Measurements from ENCODE around the gene CELF6. TPM values are rescaled to one million over a fixed set of nuclear protein-coding genes. Genes with fewer than 3 reads are reported as not detected.
"Not testable (repeated sequence)": the region's sequence is repeated elsewhere in the genome, so short reads cannot be mapped to it uniquely, and the experiment has no call there.

The CELF6 gene
- total and polyA plus RNA-seq, 2 experiments from 2014 or later = 0.40 to 2.4 TPM

DNA sequence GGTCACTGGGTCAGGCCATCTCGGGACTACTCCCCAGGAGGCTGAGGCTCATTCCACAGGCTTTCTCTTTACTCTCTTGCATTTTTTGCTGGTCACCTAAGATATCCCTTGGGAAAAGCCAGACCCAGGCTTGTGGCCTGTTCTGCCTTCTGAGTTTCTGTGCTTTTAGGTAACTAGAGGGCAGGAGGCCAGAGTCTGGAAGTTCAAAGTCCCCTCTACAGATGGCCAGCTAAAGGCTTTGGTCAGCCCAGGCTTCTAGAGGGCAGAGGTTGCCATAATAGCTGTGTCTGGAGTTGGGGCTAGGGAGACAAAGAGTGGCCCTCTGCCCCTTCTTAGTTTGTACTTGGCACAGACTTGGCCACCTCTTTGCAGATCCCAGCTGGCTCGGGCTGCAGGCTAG, 39.2 kb downstream of the CELF6 start:
- TF ChIP-seq, protein P1, sequence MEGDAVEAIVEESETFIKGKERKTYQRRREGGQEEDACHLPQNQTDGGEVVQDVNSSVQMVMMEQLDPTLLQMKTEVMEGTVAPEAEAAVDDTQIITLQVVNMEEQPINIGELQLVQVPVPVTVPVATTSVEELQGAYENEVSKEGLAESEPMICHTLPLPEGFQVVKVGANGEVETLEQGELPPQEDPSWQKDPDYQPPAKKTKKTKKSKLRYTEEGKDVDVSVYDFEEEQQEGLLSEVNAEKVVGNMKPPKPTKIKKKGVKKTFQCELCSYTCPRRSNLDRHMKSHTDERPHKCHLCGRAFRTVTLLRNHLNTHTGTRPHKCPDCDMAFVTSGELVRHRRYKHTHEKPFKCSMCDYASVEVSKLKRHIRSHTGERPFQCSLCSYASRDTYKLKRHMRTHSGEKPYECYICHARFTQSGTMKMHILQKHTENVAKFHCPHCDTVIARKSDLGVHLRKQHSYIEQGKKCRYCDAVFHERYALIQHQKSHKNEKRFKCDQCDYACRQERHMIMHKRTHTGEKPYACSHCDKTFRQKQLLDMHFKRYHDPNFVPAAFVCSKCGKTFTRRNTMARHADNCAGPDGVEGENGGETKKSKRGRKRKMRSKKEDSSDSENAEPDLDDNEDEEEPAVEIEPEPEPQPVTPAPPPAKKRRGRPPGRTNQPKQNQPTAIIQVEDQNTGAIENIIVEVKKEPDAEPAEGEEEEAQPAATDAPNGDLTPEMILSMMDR (IDR thresholded peaks at IDR 0.05; ENCODE audit: poor library complexity) = no peak
- Histone ChIP-seq H3K27me3 (no peaks in the 10 kb centered on the region), H3K4me1 (ENCODE audit: insufficient read depth) (no peaks in the 10 kb centered on the region), H3K4me3 (no peak overlapping the region), H3K79me2 (no peaks in the 10 kb centered on the region), H3K27ac (no peak overlapping the region), H3K4me2 (no peak overlapping the region), H3K9me2 (replicated peaks; ENCODE audit: insufficient read depth) (no peaks in the 10 kb centered on the region), H3K9me3 (ENCODE audit: low read depth) (no peaks in the 10 kb centered on the region), H2AFZ (no peak overlapping the region), H3K36me3 (replicated peaks; ENCODE audit: insufficient read depth, low read depth) (no peaks in the 10 kb centered on the region), H4K20me1 (ENCODE audit: insufficient read depth, poor library complexity, severe bottlenecking) (no peaks in the 10 kb centered on the region)
- 79% methylated on average over 2 of the region's 2 CpGs for WGBS (ENCODE audit: low lambda C conversion rate, missing lambda C conversion rate)
- DNase-seq (ENCODE audit: low spot score) = no peak

DNA sequence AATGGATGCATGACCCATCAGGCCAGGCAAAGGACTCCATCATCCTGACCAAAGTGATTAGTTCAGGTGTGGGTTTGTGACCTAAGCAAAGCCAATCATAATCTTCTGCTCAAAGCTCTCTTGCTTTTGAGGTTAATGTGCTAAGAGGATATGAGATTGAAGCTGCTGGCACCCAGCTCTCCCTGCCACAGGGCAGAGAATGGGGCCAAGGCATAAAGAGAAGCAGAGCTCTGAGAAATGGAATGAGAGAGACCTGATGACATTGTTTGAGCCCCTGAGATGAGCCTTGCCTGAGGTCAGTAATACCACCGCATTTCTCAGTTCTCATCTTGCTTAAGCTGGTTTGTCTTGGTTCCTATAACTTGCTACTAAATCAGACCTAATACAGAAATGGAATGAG, 41.2 kb downstream of the CELF6 start:
- DNase-seq (ENCODE audit: low spot score) = no peak
- Histone ChIP-seq H3K79me2 (no peaks in the 10 kb centered on the region), H3K9me3 (ENCODE audit: low read depth) (no peaks in the 10 kb centered on the region), H3K36me3 (replicated peaks; ENCODE audit: insufficient read depth, low read depth) (no peaks in the 10 kb centered on the region), H3K4me1 (ENCODE audit: insufficient read depth) (no peaks in the 10 kb centered on the region), H3K9me2 (replicated peaks; ENCODE audit: insufficient read depth) (no peaks in the 10 kb centered on the region), H2AFZ (no peak overlapping the region), H3K27ac (no peak overlapping the region), H3K4me2 (no peak overlapping the region), H3K27me3 (no peaks in the 10 kb centered on the region), H3K4me3 (no peak overlapping the region), H4K20me1 (ENCODE audit: insufficient read depth, poor library complexity, severe bottlenecking) (no peaks in the 10 kb centered on the region)
- TF ChIP-seq EZH2phosphoT487 (IDR thresholded peaks at IDR 0.05; ENCODE audit: low read depth, severe bottlenecking, unreplicated experiment) = no peak
- no peak for TF ChIP-seq EZH2 (IDR thresholded peaks at IDR 0.05; ENCODE audit: borderline replicate concordance)
- TF ChIP-seq, protein P1 (IDR thresholded peaks at IDR 0.05; ENCODE audit: poor library complexity) = no peak
- WGBS (ENCODE audit: low lambda C conversion rate, missing lambda C conversion rate) = 95% methylated on average over 1 of the region's 1 CpG

DNA sequence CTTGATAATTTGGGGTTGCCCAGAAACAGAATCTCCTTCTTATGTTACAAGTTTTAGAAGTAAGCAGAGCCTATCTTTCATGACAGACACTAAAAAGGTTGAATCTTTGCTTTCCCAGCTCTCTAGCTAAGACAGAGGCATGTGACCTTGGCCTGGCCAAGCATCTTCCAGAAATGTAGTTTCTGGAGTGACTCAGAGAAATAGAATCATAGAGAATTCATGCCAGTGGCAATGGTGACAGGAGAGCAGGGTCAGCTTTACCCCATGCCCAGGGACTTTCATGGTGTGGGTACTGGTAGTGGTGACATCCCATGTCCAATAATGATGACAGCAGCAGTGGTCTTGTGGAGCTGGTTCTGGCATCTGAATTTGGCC, 43.6 kb downstream of the CELF6 start:
- TF ChIP-seq EZH2 (IDR thresholded peaks at IDR 0.05; ENCODE audit: borderline replicate concordance) (no peak), EZH2phosphoT487 (IDR thresholded peaks at IDR 0.05; ENCODE audit: low read depth, severe bottlenecking, unreplicated experiment) (no peak)
- TF ChIP-seq, protein P1 (IDR thresholded peaks at IDR 0.05; ENCODE audit: poor library complexity) = no peak
- no peak overlapping the region for H2AFZ ChIP-seq
- H3K79me2 ChIP-seq = peaks cover 9% of the 10 kb centered on the region
- no peaks in the 10 kb centered on the region for H4K20me1 ChIP-seq (ENCODE audit: insufficient read depth, poor library complexity, severe bottlenecking)
- no peak for DNase-seq (ENCODE audit: low spot score)
- no peak overlapping the region for H3K27ac ChIP-seq
- H3K36me3 ChIP-seq (replicated peaks; ENCODE audit: insufficient read depth, low read depth) = no peaks in the 10 kb centered on the region
- H3K27me3 ChIP-seq = no peaks in the 10 kb centered on the region
- H3K4me3 ChIP-seq = no peak overlapping the region
- peaks cover 9% of the 10 kb centered on the region for H3K4me1 ChIP-seq (ENCODE audit: insufficient read depth)
- H3K4me2 ChIP-seq = no peak overlapping the region
- no peaks in the 10 kb centered on the region for H3K9me2 ChIP-seq (replicated peaks; ENCODE audit: insufficient read depth)
- H3K9me3 ChIP-seq (ENCODE audit: low read depth) = no peaks in the 10 kb centered on the region

DNA sequence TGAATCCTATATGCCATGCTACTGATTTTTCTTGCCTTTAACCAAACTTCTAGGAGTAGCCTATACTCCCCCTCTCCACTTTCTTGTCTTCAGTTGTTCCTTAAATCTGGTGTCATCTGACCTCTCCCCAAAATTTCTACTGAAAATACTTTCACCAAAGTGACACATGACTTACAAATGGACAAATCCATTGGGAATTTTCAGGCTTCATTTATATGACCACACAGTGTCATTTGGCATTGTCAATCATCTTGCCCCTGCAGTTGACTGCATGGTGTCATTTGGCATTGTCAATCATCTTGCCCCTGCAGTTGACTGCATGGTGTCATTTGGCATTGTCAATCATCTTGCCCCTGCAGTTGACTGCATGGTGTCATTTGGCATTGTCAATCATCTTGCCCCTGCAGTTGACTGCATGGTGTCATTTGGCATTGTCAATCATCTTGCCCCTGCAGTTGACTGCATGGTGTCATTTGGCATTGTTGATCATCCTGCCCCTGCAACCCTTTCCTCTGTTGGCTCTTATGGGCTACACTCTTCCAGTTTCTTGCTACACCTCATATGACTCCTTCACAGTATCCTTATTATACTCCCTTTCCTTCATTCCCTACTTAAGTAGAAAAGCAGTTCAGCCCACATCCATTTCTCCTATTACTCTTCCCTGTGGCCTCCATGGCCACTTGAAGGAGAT, 44.2 kb downstream of the CELF6 start:
- not testable (repeated sequence) for H3K36me3 ChIP-seq (replicated peaks; ENCODE audit: insufficient read depth, low read depth); H3K4me3 ChIP-seq; H2AFZ ChIP-seq; H3K27me3 ChIP-seq; H4K20me1 ChIP-seq (ENCODE audit: insufficient read depth, poor library complexity, severe bottlenecking); H3K27ac ChIP-seq; H3K9me2 ChIP-seq (replicated peaks; ENCODE audit: insufficient read depth); H3K4me2 ChIP-seq; H3K9me3 ChIP-seq (ENCODE audit: low read depth); DNase-seq (ENCODE audit: low spot score)
- Histone ChIP-seq H3K79me2 (peaks cover 14% of the 10 kb centered on the region), H3K4me1 (ENCODE audit: insufficient read depth) (peaks cover 11% of the 10 kb centered on the region)
